OCI-LY3 (cell line): ENCODE results near the gene DEGS2.

Experiments used
- H2AFZ ChIP-seq: fragments of 200-600, 300-600 bp; shearing (Covaris generic); 2 replicates; pipeline ENCODE4 v1.6.0; 2014; ENCODE audit warnings: antibody characterized with exemption, low read depth, low read length
- H3K27ac ChIP-seq: fragments of 200-600, 300-600 bp; sonication (generic); 2 replicates; pipeline ENCODE4 v1.5.1; 2014; ENCODE audit warnings: mild to moderate bottlenecking, low read length, moderate library complexity, mixed read lengths
- H3K27me3 ChIP-seq: fragments of 200-600, 300-600 bp; sonication (generic); 2 replicates; pipeline ENCODE4 v1.6.1; 2014; ENCODE audit warnings: low read depth, low read length, mixed read lengths
- H3K36me3 ChIP-seq: fragments of 200-600, 300-600 bp; sonication (generic); replicated peaks from 2 replicates; pipeline ENCODE3; 2014; ENCODE audit warnings: low read depth, low read length, mixed read lengths
- H3K4me1 ChIP-seq: fragments of 300-600, 200-600 bp; sonication (generic); 2 replicates; pipeline ENCODE4 v1.6.1; 2014; ENCODE audit warnings: low read length, mixed read lengths
- H3K4me2 ChIP-seq: fragments of 200-600, 300-600 bp; sonication (generic); 2 replicates; pipeline ENCODE4 v1.6.1; 2014; ENCODE audit warnings: low read length, mixed read lengths
- H3K4me3 ChIP-seq: fragments of 300-600, 200-600 bp; sonication (generic); 2 replicates; pipeline ENCODE4 v1.5.1; 2014; ENCODE audit warnings: antibody characterized with exemption, mild to moderate bottlenecking, low read length, moderate library complexity
- H3K79me2 ChIP-seq: fragments of 300-600, 200-600 bp; shearing (Covaris generic); 2 replicates; pipeline ENCODE4 v1.6.1; 2014; ENCODE audit warnings: mild to moderate bottlenecking, low read length, mixed read lengths
- H3K9ac ChIP-seq: fragments of 300-600, 200-600 bp; shearing (Covaris generic); 2 replicates; pipeline ENCODE4 v1.6.0; 2014; ENCODE audit warnings: mild to moderate bottlenecking, low read length, moderate library complexity
- H3K9me3 ChIP-seq: fragments of 200-600, 300-600 bp; shearing (Covaris generic); 2 replicates; pipeline ENCODE4 v1.6.1; 2014; ENCODE audit warnings: low read length, mixed read lengths; ENCODE audit not compliant: insufficient read depth
- H4K20me1 ChIP-seq: fragments of 200-600, 300-600 bp; sonication (generic); 2 replicates; pipeline ENCODE4 v1.6.1; 2016; ENCODE audit warnings: low read length, mixed read lengths; ENCODE audit not compliant: insufficient read depth
- EZH2phosphoT487 ChIP-seq: fragments of 200-600 bp; shearing (Covaris generic); IDR thresholded peaks from 2 replicates; pipeline ENCODE4 v1.6.1; 2018; ENCODE audit warnings: antibody characterized with exemption, mixed run types, low read depth
- TF ChIP-seq, protein P1 (sequence below): fragments of 200-600, 300-600 bp; sonication (generic); IDR thresholded peaks from 2 replicates; pipeline ENCODE4 v1.5.1; 2014; ENCODE audit warnings: antibody characterized with exemption, low read length, low read depth

The DEGS2 gene

DNA sequence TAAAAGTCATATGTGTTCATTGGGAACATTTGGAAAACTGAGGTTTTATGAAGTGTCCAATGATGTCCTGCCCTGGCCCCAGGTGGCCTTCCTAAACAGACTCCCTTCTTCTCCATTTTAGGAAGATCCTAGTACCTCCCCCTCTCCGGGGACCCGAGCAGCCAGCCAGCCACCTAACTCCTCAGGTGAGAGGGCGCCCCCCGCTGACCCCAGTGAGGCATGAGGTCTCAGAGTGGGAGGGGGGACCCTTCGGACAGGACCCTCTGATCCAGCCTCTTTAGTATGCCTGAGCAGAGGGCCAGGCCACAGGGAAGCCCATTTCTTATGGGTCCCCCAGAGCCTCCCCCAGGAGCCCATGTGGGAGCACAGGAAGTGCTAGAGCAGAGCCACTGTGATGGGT is 23.7 kb downstream of the DEGS2 start:
- Histone ChIP-seq H3K4me3 (no peak overlapping the region), H2AFZ (no peak overlapping the region), H3K9ac (no peak overlapping the region), H4K20me1 (no peaks in the 10 kb centered on the region), H3K27me3 (no peaks in the 10 kb centered on the region), H3K79me2 (no peaks in the 10 kb centered on the region), H3K9me3 (no peaks in the 10 kb centered on the region), H3K36me3 (no peaks in the 10 kb centered on the region), H3K4me1 (peaks cover 54% of the 10 kb centered on the region), H3K27ac (no peak overlapping the region; the same call in 1 of the 2 replicates), H3K4me2 (peak overlapping the region; percentile 92)
- TF ChIP-seq EZH2phosphoT487 = no peak
- TF ChIP-seq, protein P1, sequence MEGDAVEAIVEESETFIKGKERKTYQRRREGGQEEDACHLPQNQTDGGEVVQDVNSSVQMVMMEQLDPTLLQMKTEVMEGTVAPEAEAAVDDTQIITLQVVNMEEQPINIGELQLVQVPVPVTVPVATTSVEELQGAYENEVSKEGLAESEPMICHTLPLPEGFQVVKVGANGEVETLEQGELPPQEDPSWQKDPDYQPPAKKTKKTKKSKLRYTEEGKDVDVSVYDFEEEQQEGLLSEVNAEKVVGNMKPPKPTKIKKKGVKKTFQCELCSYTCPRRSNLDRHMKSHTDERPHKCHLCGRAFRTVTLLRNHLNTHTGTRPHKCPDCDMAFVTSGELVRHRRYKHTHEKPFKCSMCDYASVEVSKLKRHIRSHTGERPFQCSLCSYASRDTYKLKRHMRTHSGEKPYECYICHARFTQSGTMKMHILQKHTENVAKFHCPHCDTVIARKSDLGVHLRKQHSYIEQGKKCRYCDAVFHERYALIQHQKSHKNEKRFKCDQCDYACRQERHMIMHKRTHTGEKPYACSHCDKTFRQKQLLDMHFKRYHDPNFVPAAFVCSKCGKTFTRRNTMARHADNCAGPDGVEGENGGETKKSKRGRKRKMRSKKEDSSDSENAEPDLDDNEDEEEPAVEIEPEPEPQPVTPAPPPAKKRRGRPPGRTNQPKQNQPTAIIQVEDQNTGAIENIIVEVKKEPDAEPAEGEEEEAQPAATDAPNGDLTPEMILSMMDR = peak; percentile 37; the same call in 1 of the 2 replicates

DNA sequence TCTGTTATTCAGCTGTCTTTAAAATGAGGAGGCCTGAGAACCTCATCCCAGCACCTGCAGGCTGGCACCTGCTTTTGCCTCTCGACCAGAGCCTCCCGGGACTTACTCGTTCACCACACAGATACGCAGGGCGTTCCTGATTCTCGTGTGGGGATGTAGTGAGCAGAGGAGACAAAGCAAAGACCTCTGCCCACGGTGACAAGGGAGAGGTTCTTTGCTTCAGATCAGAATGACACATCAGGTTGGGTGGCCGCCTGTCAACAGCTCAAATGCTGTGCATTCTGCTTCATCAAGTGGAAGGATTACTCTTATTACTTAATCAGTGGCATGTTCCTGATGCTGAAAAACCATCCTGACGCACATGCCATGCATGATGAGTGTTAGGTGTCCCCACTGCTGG is 24.4 kb downstream of the DEGS2 start:
- no peak for TF ChIP-seq EZH2phosphoT487
- Histone ChIP-seq H3K4me3 (peak overlapping the region; percentile 64), H3K4me2 (peak overlapping the region; percentile 92), H3K79me2 (no peaks in the 10 kb centered on the region), H3K27me3 (no peaks in the 10 kb centered on the region), H2AFZ (no peak overlapping the region), H3K36me3 (no peaks in the 10 kb centered on the region), H3K4me1 (peaks cover 48% of the 10 kb centered on the region), H4K20me1 (no peaks in the 10 kb centered on the region), H3K27ac (peak overlapping the region; percentile 78), H3K9me3 (no peaks in the 10 kb centered on the region), H3K9ac (peak overlapping the region; percentile 60; the same call in 1 of the 2 replicates)

DNA sequence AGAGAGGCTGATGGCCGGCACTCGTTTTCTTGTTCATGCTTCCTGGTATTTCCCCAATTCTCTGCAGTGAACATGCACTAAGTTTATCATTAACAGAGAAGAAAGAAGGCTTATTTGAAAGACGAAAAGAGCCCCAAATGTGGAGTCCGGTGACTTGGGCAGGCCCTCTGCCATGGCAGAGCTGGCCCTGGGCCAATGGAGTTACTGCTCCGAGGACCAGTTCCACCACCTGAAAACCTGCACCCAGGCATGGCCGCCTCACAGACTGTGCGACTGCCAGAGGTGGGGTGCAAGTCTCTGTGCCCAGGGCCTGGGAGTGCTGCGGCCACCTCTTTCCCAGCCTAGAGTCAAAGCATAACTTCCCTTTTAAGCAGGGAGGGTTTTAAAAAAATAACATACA is 24.9 kb downstream of the DEGS2 start:
- Histone ChIP-seq H2AFZ (peak overlapping the region; percentile 73), H3K9me3 (no peaks in the 10 kb centered on the region), H4K20me1 (no peaks in the 10 kb centered on the region), H3K36me3 (no peaks in the 10 kb centered on the region), H3K27me3 (no peaks in the 10 kb centered on the region), H3K27ac (peak overlapping the region; percentile 78), H3K79me2 (no peaks in the 10 kb centered on the region), H3K4me1 (peaks cover 46% of the 10 kb centered on the region), H3K9ac (peak overlapping the region; percentile 60; the same call in 1 of the 2 replicates), H3K4me2 (peak overlapping the region; percentile 92), H3K4me3 (peak overlapping the region; percentile 64)
- no peak for TF ChIP-seq EZH2phosphoT487
- TF ChIP-seq, protein P1 = no peak

DNA sequence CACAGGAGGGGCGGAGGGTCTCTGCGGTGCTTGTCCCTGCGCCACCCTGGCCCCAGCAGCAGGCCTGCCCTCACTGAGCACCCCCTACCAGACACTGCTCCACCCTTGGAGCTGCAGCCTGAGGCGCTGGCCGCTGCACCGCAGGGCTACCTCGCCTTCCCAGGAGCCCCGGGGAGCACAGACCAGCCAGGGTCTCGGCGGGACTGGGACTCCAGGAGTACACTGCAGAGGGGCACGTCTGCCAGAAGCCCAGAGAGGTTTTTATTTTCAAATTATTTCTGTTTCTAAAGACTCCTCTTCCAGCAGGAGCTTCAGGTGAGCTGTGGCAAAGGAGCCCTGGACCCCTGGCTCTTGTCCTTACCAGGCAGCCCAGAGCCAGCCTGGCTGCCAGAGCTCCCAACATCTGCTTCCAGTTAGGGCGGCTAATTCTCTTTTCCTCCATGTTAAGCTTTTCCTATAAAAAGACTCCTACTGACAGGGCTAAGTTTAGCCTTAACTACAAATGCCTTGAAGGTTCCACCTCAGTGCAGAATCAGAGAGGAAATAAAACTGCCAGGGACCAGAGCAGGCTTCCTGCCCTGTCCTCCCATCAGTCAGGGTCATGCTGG is 26.4 kb downstream of the DEGS2 start:
- Histone ChIP-seq H3K36me3 (no peaks in the 10 kb centered on the region), H3K4me1 (peaks cover 38% of the 10 kb centered on the region), H3K27ac (no peak overlapping the region)

More for the DNA sequence above, 26.4 kb downstream of the DEGS2 start:
- Histone ChIP-seq H2AFZ (no peak overlapping the region), H3K79me2 (no peaks in the 10 kb centered on the region), H3K9me3 (no peaks in the 10 kb centered on the region), H3K4me2 (peak overlapping the region; percentile 44), H4K20me1 (no peaks in the 10 kb centered on the region), H3K9ac (no peak overlapping the region), H3K27me3 (no peaks in the 10 kb centered on the region), H3K4me3 (no peak overlapping the region)
- TF ChIP-seq EZH2phosphoT487 = no peak
- TF ChIP-seq, protein P1 = no peak
